Adipocyte (in vitro differentiated cells): ENCODE data around the gene RGS16.

Experiments used
- DNase-seq: peaks from one replicate; pipeline ENCODE4 v3.0.0-alpha.2; 2015; ENCODE audit warnings: low read depth
- H3K27me3 ChIP-seq: replicated peaks from 2 replicates; pipeline ENCODE4 v1.7.0; 2013; ENCODE audit warnings: mild to moderate bottlenecking, low read length, moderate library complexity; ENCODE audit not compliant: control insufficient read depth, insufficient read depth
- H3K36me3 ChIP-seq: 2 replicates; pipeline ENCODE4 v1.7.0; 2013; ENCODE audit warnings: low read length, mild to moderate bottlenecking, moderate library complexity; ENCODE audit not compliant: control insufficient read depth, insufficient read depth, severe bottlenecking
- H3K4me1 ChIP-seq: 2 replicates; pipeline ENCODE4 v1.7.0; 2013; ENCODE audit warnings: mild to moderate bottlenecking, low read length, moderate library complexity; ENCODE audit not compliant: control insufficient read depth, insufficient read depth
- H3K4me3 ChIP-seq: 2 replicates; pipeline ENCODE4 v1.7.0; 2013; ENCODE audit warnings: mild to moderate bottlenecking, low read length, moderate library complexity
- H3K9ac ChIP-seq: 2 replicates; pipeline ENCODE4 v1.7.0; 2013; ENCODE audit warnings: mild to moderate bottlenecking, low read length, moderate library complexity
- H3K9me3 ChIP-seq: 2 replicates; pipeline ENCODE4 v1.7.0; 2013; ENCODE audit warnings: mild to moderate bottlenecking, low read length, moderate library complexity; ENCODE audit not compliant: control insufficient read depth

RGS16 gene

DNA sequence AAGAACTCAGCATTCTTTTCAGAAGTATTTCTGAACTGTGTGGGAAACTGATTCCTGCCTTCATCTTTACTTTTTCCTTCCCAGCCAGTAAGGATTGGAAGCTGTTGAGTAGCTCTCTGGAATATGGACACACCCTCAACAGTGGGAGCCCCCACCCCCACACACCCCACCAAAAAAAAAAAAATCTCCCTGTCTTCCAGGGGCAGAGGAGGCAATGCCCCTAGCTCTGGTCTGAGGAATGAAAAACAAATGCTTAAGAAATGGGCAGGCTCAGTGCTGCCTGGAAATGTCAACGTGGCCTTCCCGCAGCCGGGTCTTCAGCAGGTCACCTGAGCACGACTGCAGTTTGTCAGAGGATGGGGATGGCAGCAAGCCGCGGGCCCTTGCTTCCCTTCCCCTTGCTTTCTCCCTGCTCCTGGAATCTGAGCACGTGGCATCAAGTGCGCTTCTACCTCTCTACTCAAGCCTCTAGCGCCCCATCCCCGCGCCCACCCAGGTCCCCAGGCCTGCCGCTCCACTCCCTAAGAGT is 479 bp downstream of the RGS16 start:
- no peaks in the 10 kb centered on the region for H3K27me3 ChIP-seq
- peak; percentile 25 for DNase-seq
- peak overlapping the region; percentile 68 for H3K9ac ChIP-seq
- H3K4me1 ChIP-seq: peaks cover 28% of the 10 kb centered on the region
- peak overlapping the region; percentile 80 for H3K4me3 ChIP-seq
- H3K36me3 ChIP-seq: peaks cover 15% of the 10 kb centered on the region
- H3K9me3 ChIP-seq: no peaks in the 10 kb centered on the region

DNA sequence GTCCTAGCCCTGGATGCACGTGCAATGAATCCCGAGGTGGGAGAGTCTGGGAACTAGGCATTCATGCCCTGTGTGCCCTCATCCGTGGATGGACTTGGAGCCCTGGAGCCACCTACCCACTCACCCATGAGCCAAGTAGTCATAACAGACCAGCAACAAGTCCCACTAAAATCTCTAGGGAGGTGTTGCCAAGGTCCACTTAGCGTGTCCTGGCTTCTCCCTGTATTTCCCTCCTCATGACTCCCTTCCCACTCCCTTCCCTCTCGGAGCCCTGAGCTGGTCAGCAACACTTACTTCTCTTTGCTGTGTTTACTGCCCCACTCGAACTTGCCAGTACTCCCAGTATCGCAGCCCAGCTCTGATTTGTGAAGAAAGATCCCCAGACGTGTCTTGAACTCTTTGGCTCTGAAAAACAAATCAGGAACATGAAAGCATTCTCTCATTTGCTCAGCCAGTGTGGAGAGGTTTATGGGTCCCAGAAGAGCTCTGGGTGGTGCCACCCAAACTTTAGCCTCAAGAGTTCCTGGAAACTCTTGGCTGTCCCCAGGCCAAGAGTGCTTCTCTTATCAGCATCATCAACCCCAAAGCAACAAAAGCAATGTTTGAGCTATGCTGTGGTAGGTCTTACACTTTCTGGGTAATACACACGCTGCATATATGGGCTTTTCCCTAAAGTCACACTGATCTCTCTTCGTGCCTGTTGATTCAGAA is 1.1 kb downstream of the RGS16 start:
- peaks cover 25% of the 10 kb centered on the region for H3K4me1 ChIP-seq
- peak overlapping the region; percentile 68 for H3K9ac ChIP-seq
- H3K36me3 ChIP-seq: peaks cover 15% of the 10 kb centered on the region
- no peaks in the 10 kb centered on the region for H3K9me3 ChIP-seq
- DNase-seq: peak; percentile 24
- H3K27me3 ChIP-seq: no peaks in the 10 kb centered on the region
- peak overlapping the region; percentile 80 for H3K4me3 ChIP-seq

DNA sequence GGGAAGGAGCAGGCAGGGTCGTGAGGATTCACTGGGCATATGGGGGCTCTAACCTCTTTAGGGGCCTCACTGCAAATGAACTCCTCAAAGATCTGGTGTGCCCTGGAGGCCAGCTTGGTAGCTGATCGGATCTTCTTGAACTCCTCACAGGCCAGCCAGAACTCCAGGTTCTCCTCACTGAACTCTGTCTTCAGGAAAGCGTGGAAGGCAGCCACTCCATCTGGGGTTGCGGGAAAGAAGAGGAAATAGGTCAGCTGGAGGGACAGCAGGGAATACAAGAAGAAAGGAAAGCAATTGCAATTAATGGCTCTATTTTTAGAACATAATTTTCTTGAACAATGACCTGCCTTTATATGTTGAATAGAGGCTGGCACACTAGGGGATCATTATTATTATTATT is 2.3 kb downstream of the RGS16 start:
- Histone ChIP-seq H3K36me3 (peaks cover 15% of the 10 kb centered on the region), H3K9ac (no peak overlapping the region), H3K27me3 (no peaks in the 10 kb centered on the region), H3K4me1 (peaks cover 25% of the 10 kb centered on the region), H3K4me3 (no peak overlapping the region), H3K9me3 (no peaks in the 10 kb centered on the region)
- DNase-seq: no peak

DNA sequence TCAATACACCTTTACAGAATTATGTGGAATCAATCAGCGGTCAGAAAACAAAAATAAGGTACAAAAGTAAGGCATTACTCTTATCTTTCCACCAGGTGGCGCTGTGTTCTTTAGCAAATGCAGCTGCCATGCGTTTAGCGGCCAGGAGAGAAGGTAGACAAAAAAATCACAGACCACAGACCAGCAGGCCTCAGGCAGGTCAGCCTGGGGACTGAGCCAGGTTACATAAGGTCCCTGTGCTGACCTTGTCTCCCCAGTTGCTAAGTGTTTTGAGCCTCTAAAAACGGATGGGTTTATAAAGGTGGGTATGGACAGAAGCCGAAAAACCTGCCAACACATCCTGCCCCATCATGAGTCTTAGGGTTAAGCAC is 2.8 kb downstream of the RGS16 start:
- H3K9me3 ChIP-seq: no peaks in the 10 kb centered on the region
- H3K9ac ChIP-seq: no peak overlapping the region
- peaks cover 25% of the 10 kb centered on the region for H3K4me1 ChIP-seq
- peaks cover 15% of the 10 kb centered on the region for H3K36me3 ChIP-seq
- no peaks in the 10 kb centered on the region for H3K27me3 ChIP-seq
- DNase-seq: peak; percentile 94
- no peak overlapping the region for H3K4me3 ChIP-seq

DNA sequence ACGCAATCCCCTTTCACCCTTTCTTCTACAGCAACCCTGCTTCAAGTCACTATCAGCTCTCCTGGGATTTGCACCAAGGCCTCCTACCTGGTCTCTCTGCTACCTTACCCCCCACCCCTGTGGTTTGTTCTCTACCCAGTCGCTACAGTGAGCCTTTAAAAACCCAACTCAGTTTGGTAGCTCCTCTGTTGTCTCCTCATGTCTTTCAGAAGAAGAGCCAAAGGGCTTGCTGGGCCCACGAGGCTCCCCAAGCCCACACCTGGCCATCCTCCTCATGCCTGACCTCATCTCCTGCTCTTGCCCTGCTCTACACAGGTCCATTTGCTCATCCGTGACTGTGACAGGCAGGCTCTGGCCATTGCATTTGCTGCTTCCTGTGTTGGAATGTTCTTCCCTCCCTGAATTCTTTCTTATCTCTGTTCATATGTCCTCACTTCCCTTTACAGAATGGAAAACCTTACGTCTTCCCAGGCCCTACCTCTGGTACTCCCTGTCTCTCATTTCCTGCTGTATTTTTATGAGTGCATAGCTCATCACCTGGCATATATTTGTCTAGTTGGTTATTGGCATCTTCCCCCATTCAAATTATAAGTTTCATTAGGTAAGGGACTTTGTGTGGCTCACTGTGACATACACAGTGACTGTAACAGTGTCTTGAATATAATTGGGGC is 3.3 kb downstream of the RGS16 start:
- no peaks in the 10 kb centered on the region for H3K27me3 ChIP-seq

DNA sequence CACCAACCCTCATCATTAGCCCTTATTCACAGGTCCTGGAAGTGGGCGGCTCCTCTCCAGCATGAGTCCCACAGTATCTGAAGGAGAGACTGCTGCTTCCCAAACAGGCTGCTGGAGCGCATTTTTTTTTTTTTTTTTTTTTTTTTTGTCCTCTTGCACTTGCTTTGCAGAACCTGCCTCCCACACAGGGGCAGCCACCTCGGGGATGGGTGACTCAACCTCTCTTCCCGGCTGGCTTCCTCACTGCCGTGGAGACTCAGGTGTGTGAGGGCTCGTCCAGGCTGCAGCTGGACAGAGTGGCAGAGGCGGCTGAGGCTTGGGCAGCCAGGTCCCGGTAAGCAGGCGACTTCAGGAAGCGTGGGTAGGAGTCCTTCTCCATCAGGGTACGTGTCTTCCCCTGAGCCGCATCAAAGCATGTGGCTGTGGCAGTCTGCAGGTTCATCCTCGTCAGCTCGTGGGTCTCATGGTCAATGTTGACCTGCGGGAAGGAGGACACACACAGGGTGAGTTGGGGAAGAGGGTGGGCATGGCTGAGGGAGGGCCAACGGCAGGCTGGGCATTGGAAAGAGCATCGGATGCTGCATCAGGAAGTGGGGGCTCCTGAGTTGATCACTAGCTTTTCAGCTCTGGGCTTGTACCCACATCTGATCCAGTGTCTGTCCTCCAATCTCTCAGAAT is 4.0 kb downstream of the RGS16 start:
- Histone ChIP-seq H3K36me3 (peaks cover 15% of the 10 kb centered on the region), H3K27me3 (no peaks in the 10 kb centered on the region), H3K4me3 (no peak overlapping the region), H3K9me3 (no peaks in the 10 kb centered on the region), H3K9ac (no peak overlapping the region), H3K4me1 (peaks cover 31% of the 10 kb centered on the region)
- DNase-seq: no peak

More for the DNA sequence above, 3.3 kb downstream of the RGS16 start:
- Histone ChIP-seq H3K4me3 (no peak overlapping the region), H3K4me1 (peaks cover 27% of the 10 kb centered on the region), H3K36me3 (peaks cover 15% of the 10 kb centered on the region), H3K9ac (no peak overlapping the region), H3K9me3 (no peaks in the 10 kb centered on the region)
- DNase-seq: no peak

DNA sequence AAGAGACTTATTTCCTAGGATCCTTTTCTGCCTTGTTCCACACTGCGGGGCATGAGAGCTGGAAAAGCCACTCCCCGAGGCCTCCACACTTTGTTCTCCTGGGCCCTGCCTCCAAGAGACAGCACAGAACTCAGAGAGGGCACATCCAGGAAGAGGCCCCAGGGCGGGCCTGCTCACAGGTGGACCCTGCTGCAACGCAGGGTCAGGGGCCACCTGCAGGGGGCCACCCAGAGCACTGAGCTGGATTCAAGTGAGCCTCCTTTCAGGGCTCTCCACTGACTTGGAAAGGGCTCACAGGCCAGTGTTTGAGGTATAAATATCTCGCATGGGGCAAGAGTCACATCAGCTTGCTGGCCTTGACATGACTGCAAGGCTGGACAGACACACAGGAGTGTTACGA is 4.8 kb downstream of the RGS16 start:
- Histone ChIP-seq H3K9me3 (no peaks in the 10 kb centered on the region), H3K27me3 (no peaks in the 10 kb centered on the region), H3K4me1 (peaks cover 29% of the 10 kb centered on the region), H3K36me3 (peaks cover 15% of the 10 kb centered on the region), H3K9ac (no peak overlapping the region), H3K4me3 (no peak overlapping the region)
- DNase-seq: no peak

DNA sequence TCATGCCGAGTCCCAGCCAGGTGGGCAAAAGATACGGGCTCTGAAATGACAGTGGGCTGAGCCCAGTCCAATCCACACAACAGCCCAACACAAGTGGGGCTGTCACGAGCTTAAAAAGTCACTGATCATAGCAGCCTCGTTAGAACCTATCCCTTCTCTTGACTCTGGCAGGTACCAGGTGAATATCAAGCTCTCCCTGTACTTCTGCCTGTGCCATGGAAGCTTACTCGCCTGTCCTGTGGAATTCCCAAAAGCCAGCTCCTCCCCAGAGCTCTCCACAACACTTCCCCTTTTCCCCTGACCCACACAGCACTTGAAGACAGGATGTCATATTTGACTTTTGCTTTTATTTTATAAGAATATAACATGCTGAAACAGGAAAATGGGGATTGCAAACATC is 5.9 kb downstream of the RGS16 start:
- H3K9me3 ChIP-seq: no peaks in the 10 kb centered on the region
- peaks cover 15% of the 10 kb centered on the region for H3K36me3 ChIP-seq
- no peak overlapping the region for H3K4me3 ChIP-seq
- H3K9ac ChIP-seq: no peak overlapping the region
- DNase-seq: no peak
- H3K27me3 ChIP-seq: no peaks in the 10 kb centered on the region
- peaks cover 29% of the 10 kb centered on the region for H3K4me1 ChIP-seq

DNA sequence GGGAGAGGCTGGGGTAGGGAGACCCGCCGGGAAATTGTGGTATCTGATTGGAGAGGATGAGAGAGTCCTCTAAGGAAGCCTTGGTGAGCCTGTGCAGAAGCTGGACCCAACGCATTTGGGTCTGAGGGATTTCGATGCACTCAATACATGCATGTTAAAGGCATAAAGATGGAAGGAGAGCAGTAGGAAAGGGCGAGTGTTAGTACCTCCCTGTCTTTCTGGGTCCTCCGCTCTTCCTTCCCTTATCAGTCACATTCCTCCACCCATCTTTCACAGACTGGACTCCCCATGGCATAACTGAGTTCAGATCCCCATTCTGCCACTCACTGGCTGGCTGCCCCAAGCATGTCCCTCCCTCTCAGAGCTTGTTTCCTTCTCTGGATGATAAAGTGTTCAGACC is 7.3 kb downstream of the RGS16 start:
- Histone ChIP-seq H3K36me3 (peaks cover 15% of the 10 kb centered on the region), H3K9ac (no peak overlapping the region), H3K27me3 (no peaks in the 10 kb centered on the region), H3K4me1 (peaks cover 20% of the 10 kb centered on the region), H3K9me3 (no peaks in the 10 kb centered on the region), H3K4me3 (no peak overlapping the region)
- DNase-seq: no peak

DNA sequence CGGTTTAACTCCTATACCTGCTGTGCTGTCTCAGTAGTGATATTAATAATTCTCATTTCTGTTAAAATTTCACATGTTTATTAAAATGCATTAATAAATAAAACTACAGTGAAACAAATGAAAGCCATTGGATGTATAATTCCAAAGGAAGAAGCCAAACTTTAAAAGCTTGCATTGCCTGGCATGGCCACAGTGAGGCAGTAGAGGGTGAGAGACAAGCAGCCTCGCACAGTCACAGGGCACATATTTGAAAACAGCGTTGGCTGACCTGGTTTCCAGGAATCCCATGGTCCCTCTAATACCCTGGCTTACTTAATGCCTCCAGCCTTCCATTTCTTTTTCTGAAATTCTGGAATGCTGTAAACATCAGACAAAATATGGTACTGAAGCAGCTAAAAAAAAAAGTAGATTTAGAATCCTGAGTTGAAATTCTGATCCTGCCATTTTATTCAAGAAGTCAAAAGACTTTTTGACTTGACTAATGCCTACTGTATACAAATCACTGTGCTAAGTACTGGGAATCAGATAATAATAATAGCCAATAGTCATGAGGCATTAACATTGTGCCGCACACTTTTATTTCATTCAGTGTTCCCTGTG is 8.4 kb downstream of the RGS16 start:
- peaks cover 17% of the 10 kb centered on the region for H3K4me1 ChIP-seq
- H3K27me3 ChIP-seq: no peaks in the 10 kb centered on the region
- H3K4me3 ChIP-seq: no peak overlapping the region
- H3K9ac ChIP-seq: no peak overlapping the region
- peaks cover 11% of the 10 kb centered on the region for H3K36me3 ChIP-seq
- no peaks in the 10 kb centered on the region for H3K9me3 ChIP-seq
- DNase-seq: peak; percentile 76

DNA sequence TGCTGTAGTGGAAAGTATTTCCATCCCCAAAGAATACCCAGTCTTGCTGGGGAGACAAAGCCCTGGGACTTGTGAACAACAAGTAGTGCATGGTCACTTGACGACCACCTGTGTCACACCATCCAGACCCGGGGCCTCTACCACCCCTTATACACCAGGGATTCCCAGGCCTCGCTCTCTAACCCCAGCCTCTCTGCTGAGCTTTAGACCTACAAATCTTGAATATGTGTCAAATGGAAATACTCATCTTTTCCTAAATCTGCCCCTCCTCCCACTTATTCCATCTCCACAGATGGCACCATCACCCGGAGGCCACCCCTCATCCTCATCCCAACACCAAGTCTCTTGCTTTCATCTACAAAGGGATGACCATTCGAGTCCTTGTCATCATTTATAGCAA is 14.3 kb downstream of the RGS16 start:
- Histone ChIP-seq H3K4me1 (peaks cover 11% of the 10 kb centered on the region), H3K27me3 (no peaks in the 10 kb centered on the region), H3K9me3 (no peaks in the 10 kb centered on the region), H3K36me3 (no peaks in the 10 kb centered on the region), H3K9ac (no peak overlapping the region), H3K4me3 (no peak overlapping the region)
- no peak for DNase-seq
